A549 (cell line): ENCODE measurements around the gene IGFN1.

ENCODE experiments used
- CBX8 ChIP-seq: fragments of 200-600 bp; sonication (generic); IDR thresholded peaks from 2 replicates; pipeline ENCODE4 v1.6.1; 2016
- CTCF ChIP-seq: fragments of >200 bp; sonication (Bioruptor Twin); formaldehyde crosslinking; IDR thresholded peaks from 3 replicates; pipeline ENCODE4 v1.5.1; 2016
- EHMT2 ChIP-seq: fragments of 200-600 bp; sonication (generic); IDR thresholded peaks from 2 replicates; pipeline ENCODE4 v1.6.1; 2016; ENCODE audit warnings: antibody characterized with exemption, low read depth, mild to moderate bottlenecking, moderate library complexity
- EP300 ChIP-seq, 2 experiments: fragments of >200 bp; sonication (Bioruptor Twin); formaldehyde crosslinking; IDR thresholded peaks; 2 replicates in 1 of 2; 3 replicates in 1 of 2; pipeline ENCODE4 v1.6.1; 2016 to 2017
- GATA3 ChIP-seq: IDR thresholded peaks from 2 replicates; pipeline ENCODE4 v1.6.1; 2012; ENCODE audit warnings: borderline replicate concordance
- MAX ChIP-seq: IDR thresholded peaks from 2 replicates; pipeline ENCODE4 v1.6.1; 2012
- NFE2L2 ChIP-seq: fragments of 150-350 bp; conservative IDR thresholded peaks from 2 replicates; pipeline ENCODE4 v1.6.1; 2014; ENCODE audit warnings: low read length
- POLR2A ChIP-seq: IDR thresholded peaks from 2 replicates; pipeline ENCODE4 v1.6.1; 2012; ENCODE audit warnings: mild to moderate bottlenecking, low read length
- RAD21 ChIP-seq, 2 experiments: fragments of >200 bp in 1 of 2; sonication (Bioruptor Twin) in 1 of 2; formaldehyde crosslinking in 1 of 2; IDR thresholded peaks in 1 of 2; conservative IDR thresholded peaks in 1 of 2; 2 replicates in 1 of 2; 3 replicates in 1 of 2; pipeline ENCODE4 v1.6.1; 2012 to 2018; ENCODE audit warnings: inconsistent platforms in 1 of 2
- SMC3 ChIP-seq: fragments of >200 bp; sonication (Bioruptor Twin); formaldehyde crosslinking; IDR thresholded peaks from 3 replicates; pipeline ENCODE4 v1.6.1; 2018; ENCODE audit warnings: inconsistent platforms
- USF2 ChIP-seq: fragments of 450-650 bp; IDR thresholded peaks from 2 replicates; pipeline ENCODE4 v1.6.1; 2014; ENCODE audit warnings: antibody characterized with exemption

DNA sequence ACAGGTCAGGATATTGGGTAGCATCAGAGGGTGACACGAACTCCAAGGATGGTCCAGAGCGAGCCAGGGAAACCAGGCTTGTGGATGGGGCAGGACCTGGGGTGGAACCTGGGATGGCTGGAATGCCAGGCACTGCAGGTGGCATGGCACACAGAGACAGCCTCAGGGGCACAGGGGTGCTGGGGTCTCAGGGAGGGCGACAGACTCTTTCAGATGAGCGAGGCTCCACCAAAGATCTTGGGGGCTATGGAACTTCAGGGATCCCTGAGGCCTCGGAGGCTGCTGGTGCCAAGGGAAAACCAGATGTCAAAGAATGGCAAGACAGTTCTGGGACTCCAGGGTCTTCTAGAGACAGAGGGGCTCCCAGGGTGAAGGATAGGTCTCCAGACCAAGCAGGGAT is 21.4 kb downstream of the IGFN1 start:
- TF ChIP-seq MAX (no peak), NFE2L2 (no peak), RAD21 (conservative IDR thresholded peaks at IDR 0.05 in 1 of 2, IDR thresholded peaks at IDR 0.05 in 1 of 2) (no peak), SMC3 (no peak), CTCF (no peak), EHMT2 (no peak), CBX8 (no peak), GATA3 (no peak), EP300 (IDR thresholded peaks at IDR 0.05) (no peak), USF2 (no peak), POLR2A (no peak)
